ENCODE measurements around the gene TRPM3. TPM values are rescaled to one million over a fixed set of nuclear protein-coding genes. Genes with fewer than 3 reads are reported as not detected.

TRPM3 gene
- total RNA-seq, 1 experiment from 2014 or later: 0.26 TPM

DNA sequence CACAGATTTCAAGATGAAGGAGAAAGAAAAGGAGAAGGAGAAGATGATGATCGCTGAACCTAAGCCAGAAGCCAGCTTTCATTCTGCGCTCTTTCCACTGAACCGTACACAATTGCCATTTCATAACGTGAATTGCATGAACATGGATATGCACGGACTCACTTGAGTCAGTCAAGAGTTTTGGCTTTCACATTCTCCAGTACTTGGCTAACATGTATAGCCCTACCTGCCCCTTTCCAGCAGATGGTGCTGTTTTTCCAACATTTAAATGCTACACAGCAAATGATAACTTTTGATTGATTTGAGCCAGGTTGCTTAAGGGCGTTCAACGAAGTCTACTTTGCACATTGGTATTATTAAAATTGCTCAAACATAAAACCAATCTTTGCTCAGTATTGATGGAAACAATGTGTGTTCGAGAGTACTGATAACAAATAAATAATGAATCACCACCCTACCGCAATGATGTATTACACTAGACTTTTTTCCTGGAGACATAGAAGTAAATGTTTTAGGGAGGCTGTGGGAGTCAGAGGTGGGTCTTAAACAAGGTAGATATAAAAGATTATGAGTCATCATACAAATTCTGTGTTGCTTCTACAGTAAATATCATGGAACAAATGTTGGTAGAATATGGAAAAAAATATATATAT, 196.4 kb downstream of the TRPM3 start:
- intact Hi-C loops (cut with micrococcal nuclease; ENCODE audit: unreplicated experiment): loop anchor here (1.0 to 5.0 kb wide), 4 partner anchors 37 to 324 kb away; no protein-coding TSS in a partner anchor
- H3K4me1 ChIP-seq (replicated peaks; ENCODE audit: insufficient read depth): no peaks in the 10 kb centered on the region
- no peaks in the 10 kb centered on the region for H3K27me3 ChIP-seq (ENCODE audit: insufficient read depth, low read depth)
- DNase-seq: peak in 1 of 2 experiments; percentile 24
- H2AFZ ChIP-seq: no peak overlapping the region
- H3F3A ChIP-seq (ENCODE audit: insufficient read depth, low read depth): no peaks in the 10 kb centered on the region
- H3K4me3 ChIP-seq: no peak overlapping the region
- H3K9me2 ChIP-seq (ENCODE audit: insufficient read depth): no peaks in the 10 kb centered on the region
- H3K9me3 ChIP-seq (ENCODE audit: insufficient read depth, low read depth): no peaks in the 10 kb centered on the region
- no peaks in the 10 kb centered on the region for H4K20me1 ChIP-seq (ENCODE audit: insufficient read depth)
- H3K79me2 ChIP-seq (ENCODE audit: low read depth): no peaks in the 10 kb centered on the region
- H3K4me2 ChIP-seq: peak overlapping the region; percentile 41
- H3K27ac ChIP-seq: no peak overlapping the region
- TF ChIP-seq, protein P1, sequence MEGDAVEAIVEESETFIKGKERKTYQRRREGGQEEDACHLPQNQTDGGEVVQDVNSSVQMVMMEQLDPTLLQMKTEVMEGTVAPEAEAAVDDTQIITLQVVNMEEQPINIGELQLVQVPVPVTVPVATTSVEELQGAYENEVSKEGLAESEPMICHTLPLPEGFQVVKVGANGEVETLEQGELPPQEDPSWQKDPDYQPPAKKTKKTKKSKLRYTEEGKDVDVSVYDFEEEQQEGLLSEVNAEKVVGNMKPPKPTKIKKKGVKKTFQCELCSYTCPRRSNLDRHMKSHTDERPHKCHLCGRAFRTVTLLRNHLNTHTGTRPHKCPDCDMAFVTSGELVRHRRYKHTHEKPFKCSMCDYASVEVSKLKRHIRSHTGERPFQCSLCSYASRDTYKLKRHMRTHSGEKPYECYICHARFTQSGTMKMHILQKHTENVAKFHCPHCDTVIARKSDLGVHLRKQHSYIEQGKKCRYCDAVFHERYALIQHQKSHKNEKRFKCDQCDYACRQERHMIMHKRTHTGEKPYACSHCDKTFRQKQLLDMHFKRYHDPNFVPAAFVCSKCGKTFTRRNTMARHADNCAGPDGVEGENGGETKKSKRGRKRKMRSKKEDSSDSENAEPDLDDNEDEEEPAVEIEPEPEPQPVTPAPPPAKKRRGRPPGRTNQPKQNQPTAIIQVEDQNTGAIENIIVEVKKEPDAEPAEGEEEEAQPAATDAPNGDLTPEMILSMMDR (conservative IDR thresholded peaks at IDR 0.05): peak; percentile 85
- TF ChIP-seq EZH2 (IDR thresholded peaks at IDR 0.05; ENCODE audit: low read depth): no peak
- no TSS peak for BruUV-seq (replicated peaks)
- POLR2A ChIA-PET (ENCODE audit: unreplicated experiment): no interaction called here
- CTCF ChIA-PET: interaction anchor here (0.6 to 0.9 kb wide), 3 partner anchors 36 to 323 kb away, joined by 3 to 4 read pairs (median 3); no protein-coding TSS in a partner anchor
- no peaks in the 10 kb centered on the region for H3K36me3 ChIP-seq (ENCODE audit: low read depth)

DNA sequence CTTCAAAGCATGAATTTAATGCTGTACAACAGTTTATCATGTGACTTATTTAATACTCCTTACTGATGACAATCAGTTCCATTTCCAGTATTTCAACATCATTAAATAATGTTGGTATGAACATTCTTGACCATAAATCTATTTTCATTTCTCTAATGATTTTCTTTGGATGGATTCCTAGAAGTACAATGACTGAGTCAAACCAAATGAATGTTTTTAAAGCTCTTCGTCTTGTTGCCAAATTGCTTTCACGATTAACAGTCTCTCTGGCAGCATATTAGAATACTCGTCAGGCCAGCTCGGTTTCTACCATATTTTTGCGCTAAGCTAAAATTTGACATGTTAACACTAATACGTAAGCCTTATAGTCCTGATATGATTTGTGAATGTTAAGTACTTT, 197.0 kb downstream of the TRPM3 start:
- no TSS peak for BruUV-seq (replicated peaks)
- H2AFZ ChIP-seq: no peak overlapping the region
- ChIA-PET CTCF (interaction anchor here (0.6 to 0.9 kb wide), 4 partner anchors 24 to 324 kb away, joined by 3 to 4 read pairs (median 3); no protein-coding TSS in a partner anchor), POLR2A (ENCODE audit: unreplicated experiment) (no interaction called here)
- intact Hi-C loops (cut with micrococcal nuclease; ENCODE audit: unreplicated experiment): no loop called here
- H3K27me3 ChIP-seq (ENCODE audit: insufficient read depth, low read depth): no peaks in the 10 kb centered on the region
- no peak overlapping the region for H3K4me3 ChIP-seq
- no peaks in the 10 kb centered on the region for H3K79me2 ChIP-seq (ENCODE audit: low read depth)
- no peaks in the 10 kb centered on the region for H3K9me2 ChIP-seq (ENCODE audit: insufficient read depth)
- H3K36me3 ChIP-seq (ENCODE audit: low read depth): no peaks in the 10 kb centered on the region
- DNase-seq: no peak
- no peak overlapping the region for H3K27ac ChIP-seq
- no peaks in the 10 kb centered on the region for H3K4me1 ChIP-seq (replicated peaks; ENCODE audit: insufficient read depth)
- H3F3A ChIP-seq (ENCODE audit: insufficient read depth, low read depth): no peaks in the 10 kb centered on the region
- no peaks in the 10 kb centered on the region for H3K9me3 ChIP-seq (ENCODE audit: insufficient read depth, low read depth)
- H3K4me2 ChIP-seq: peak overlapping the region; percentile 41; the same call in 1 of the 2 replicates
- TF ChIP-seq, protein P1 (conservative IDR thresholded peaks at IDR 0.05): no peak
- no peak for TF ChIP-seq EZH2 (IDR thresholded peaks at IDR 0.05; ENCODE audit: low read depth)
- no peaks in the 10 kb centered on the region; the same call in 1 of the 2 replicates for H4K20me1 ChIP-seq (ENCODE audit: insufficient read depth)

DNA sequence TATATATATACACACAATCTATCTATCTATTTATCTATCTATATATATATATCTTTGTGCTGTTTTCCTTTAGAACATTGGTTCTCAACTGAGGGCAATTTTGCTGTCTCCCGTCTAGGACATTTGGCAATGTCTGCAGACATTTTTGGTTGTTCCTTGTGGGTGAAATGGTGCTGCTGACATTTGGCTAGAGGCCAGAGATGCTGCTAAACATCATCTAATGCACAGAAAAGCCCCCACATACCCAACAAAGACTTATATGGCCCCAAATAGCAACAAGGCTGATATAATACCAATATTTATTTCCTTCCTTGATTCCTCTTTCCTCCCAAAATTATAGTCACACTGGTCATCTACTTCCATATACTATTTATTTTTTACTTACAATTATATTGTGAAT, 197.5 kb downstream of the TRPM3 start:
- Histone ChIP-seq H3K79me2 (ENCODE audit: low read depth) (no peaks in the 10 kb centered on the region), H3K9me2 (ENCODE audit: insufficient read depth) (no peaks in the 10 kb centered on the region), H3K4me2 (no peak overlapping the region), H3K9me3 (ENCODE audit: insufficient read depth, low read depth) (no peaks in the 10 kb centered on the region), H2AFZ (no peak overlapping the region), H4K20me1 (ENCODE audit: insufficient read depth) (no peaks in the 10 kb centered on the region; the same call in 1 of the 2 replicates), H3F3A (ENCODE audit: insufficient read depth, low read depth) (no peaks in the 10 kb centered on the region), H3K4me1 (replicated peaks; ENCODE audit: insufficient read depth) (no peaks in the 10 kb centered on the region), H3K4me3 (no peak overlapping the region), H3K27me3 (ENCODE audit: insufficient read depth, low read depth) (no peaks in the 10 kb centered on the region), H3K36me3 (ENCODE audit: low read depth) (no peaks in the 10 kb centered on the region), H3K27ac (no peak overlapping the region)
- no TSS peak for BruUV-seq (replicated peaks)
- TF ChIP-seq EZH2 (IDR thresholded peaks at IDR 0.05; ENCODE audit: low read depth): no peak
- TF ChIP-seq, protein P1 (conservative IDR thresholded peaks at IDR 0.05): no peak
- CTCF ChIA-PET: interaction anchor here (0.7 to 0.9 kb wide), 3 partner anchors 24 to 324 kb away, joined by 3 to 4 read pairs (median 3); no protein-coding TSS in a partner anchor
- DNase-seq: no peak
- POLR2A ChIA-PET (ENCODE audit: unreplicated experiment): no interaction called here
- intact Hi-C loops (cut with micrococcal nuclease; ENCODE audit: unreplicated experiment): no loop called here
